NCI-H510A treated with DMSO at 0.1 percent for 48 hours (cell line): ENCODE measurements around the gene RGS19.
A peak's percentile ranks its signal among the peaks of the same experiment; 100 is the strongest.
"Not testable (repeated sequence)": the region's sequence is repeated elsewhere in the genome, so short reads cannot be mapped to it uniquely, and the experiment has no call there.

ENCODE experiments used
- DNase-seq: peaks from one replicate; lab custom pipeline; 2025; lab: John Stamatoyannopoulos, UW

RGS19 gene, protein sequence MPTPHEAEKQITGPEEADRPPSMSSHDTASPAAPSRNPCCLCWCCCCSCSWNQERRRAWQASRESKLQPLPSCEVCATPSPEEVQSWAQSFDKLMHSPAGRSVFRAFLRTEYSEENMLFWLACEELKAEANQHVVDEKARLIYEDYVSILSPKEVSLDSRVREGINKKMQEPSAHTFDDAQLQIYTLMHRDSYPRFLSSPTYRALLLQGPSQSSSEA

DNA sequence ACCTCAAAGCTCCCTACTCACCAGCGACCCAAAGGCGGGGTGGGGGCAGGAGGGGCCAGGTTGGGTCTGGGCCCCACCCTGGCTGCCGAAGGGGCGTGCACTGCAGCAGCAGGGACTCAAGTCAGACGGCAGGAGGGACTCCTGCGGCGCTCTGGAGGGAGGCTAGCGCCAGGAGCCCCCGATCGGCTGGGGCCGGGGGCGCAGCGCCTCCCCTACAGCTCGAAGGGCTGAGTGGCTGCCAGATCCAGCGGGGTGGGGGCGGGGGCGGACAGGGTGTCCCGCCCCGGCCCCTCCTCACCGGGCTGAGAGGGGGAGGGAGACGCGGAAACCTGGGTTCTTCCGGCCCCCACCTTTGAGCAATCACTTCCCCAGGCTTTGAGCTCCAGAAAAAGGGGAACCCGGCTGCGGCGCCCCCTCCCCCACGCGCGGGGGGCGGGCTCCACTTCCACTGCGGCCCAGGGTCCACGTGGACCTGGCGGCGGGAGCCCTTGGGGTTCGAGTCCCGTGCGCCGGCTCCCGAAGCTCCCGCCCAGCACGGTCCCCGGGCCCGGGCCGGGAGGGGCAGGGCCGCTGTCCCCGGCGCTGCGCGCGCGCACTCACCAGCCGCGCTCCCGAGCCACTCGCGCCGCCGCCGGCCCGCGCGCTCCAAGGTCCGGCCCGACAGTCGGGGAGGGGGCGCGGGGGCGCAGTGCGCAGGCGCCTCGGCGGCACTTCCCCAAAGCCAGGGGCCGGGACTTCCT lies at the start of gene RGS19:
Gene RGS19, minus strand, starts transcription at position 246 of the 740 bp plus-strand sequence. CDS start 2,632 bp downstream, outside the sequence.
- peak; percentile 24 for DNase-seq

DNA sequence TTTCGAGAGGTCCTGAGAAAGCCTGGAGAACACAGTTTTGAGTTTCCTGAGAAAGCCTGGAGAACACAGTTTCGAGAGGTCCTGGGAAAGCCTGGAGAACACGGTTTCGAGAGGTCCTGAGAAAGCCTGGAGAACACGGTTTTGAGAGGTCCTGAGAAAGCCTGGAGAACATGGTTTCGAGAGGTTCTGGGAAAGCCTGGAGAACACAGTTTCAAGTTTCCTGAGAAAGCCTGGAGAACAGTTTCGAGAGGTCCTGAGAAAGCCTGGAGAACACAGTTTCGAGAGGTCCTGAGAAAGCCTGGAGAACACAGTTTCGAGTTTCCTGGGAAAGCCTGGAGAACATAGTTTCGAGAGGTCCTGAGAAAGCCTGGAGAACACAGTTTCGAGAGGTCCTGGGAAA lies 44.2 kb upstream of the RGS19 start:
- not testable (repeated sequence) for DNase-seq

DNA sequence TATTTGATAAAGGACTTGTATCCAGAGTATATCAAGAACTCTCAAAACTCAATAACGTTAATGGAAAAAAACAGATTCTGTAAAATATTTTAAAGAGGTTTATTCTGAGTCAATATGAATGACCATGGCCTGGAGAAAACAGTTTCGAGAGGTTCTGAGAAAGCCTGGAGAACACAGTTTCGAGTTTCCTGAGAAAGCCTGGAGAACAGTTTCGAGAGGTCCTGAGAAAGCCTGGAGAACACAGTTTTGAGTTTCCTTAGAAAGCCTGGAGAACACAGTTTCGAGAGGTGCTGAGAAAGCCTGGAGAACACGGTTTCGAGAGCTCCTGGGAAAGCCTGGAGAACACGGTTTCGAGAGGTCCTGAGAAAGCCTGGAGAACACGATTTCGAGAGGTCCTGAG lies 43.6 kb upstream of the RGS19 start:
- DNase-seq = not testable (repeated sequence)

DNA sequence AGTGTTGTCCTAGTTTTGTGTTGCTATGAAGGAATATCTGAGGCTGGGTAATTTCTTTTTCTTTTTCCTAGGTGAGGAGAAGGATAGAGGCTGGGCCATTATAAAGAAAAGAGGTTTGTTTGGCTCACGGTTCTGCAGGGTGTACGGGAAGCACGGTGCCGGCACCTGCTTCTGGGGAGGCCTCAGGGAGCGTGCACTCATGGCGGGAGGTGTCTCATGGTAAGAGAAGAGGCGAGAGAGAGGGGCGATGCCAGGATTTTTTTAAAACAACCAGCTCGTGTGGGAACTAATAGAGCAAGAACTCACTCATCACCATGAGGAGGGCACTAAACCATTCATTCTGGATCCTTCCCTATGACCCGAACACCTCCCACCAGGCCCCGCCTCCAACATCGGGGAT lies 42.3 kb upstream of the RGS19 start:
- DNase-seq = no peak

DNA sequence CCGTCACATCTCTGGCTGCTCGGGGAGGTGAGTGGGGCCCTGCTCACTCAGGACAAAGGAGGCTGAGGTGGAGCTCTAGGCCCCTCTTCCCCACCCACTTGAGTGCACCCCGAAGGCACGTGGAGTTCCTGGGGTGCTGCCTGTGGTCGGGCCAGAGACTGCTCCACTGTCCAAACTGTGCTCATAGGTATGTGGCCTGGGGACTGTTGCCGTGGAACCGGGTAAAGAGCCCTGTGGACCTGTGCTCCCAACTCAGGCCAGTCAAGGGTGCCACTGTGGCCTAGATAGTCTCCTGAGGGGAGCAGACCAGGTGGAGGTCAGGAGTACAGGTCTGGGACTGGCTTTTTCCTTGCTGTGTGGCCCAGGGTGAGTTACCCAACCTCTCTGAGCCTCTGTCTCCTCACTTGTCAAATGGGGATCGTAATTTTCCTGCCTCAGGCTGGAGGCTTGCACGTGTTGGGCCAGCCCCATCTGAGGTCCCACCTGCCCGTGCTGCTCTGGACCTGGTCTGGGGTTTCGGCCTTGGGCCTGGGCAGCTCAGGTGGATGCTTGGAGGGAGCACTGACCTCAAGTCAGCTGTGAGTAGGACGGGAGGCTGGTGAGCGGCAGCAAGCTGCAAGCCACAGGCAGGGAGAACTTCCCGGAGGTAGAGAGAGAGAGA lies 40.5 kb upstream of the RGS19 start:
- DNase-seq = no peak

DNA sequence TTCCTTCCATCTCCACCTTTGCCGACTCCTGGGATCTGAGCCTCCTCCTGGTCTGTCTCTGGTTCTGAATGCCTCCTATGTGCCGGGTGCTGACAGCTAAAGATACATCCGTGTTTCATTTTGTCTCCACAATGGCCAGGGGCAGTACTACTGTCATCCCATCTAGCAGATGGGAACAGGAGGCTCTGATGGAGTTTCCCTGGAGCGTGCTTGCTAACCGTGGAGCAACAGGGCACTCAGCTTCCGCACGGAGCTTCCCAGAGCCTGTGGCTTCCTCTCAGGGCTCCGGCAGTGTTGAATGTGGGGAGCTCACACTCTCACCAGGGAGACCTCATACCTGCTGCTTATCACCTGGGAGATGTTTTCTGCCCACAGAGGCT lies 40.0 kb upstream of the RGS19 start:
- DNase-seq = no peak

DNA sequence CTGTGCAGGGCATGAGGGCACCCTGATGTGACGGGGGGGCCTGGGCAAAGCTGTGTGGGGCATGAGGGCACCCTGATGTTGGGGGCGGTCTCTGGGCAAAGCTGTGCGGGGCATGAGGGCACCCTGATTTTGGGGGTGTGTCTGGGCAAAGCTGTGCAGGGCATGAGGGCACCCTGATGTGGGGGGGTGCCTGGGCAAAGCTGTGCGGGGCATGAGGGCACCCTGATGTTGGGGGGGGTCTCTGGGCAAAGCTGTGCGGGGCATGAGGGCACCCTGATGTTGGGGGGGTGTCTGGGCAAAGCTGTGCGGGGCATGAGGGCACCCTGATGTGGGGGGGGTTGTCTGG lies 38.1 kb upstream of the RGS19 start:
- not testable (repeated sequence) for DNase-seq

DNA sequence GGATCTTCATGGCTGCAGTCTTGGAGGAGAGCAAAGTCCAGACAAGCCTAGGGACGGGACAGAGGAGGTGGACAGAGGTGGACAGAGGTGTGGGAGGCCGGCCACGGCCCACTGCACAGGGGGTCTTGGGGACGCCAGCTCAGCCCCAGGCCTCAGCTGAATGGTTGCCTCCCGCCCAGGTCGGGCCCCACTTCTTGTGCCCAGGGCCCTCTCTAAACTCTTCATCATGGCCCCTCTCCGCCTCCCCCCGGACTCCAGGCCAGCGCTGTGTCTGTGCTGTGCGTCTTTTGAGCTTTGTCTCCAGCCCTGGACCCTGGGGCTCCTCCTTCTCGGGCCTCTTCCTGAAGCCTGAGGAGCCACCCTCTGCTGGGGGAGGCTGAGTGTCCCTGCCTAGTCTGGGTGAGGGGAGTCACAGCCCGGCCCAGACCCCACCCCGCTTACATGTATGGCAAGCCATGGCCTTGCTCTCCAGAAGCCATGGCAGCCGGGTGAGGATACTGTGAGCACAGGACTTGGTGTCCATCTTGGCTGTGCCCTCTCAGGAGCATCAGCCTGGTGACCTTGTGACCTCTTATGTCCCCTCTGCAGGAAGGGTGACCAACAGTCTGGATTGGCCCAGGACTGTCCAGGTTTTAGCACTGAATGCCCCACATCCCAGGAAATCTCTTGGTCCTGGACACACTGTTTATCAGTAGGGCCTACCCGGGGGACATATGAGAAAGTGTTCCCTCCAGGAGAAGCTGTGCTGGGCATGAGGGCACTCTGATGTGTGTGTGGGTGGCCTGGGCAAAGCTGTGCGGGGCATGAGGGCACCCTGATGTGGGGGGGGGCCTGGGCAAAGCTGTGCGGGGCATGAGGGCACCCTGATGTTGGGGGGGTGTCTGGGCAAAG lies 37.5 kb upstream of the RGS19 start:
- DNase-seq = no peak

DNA sequence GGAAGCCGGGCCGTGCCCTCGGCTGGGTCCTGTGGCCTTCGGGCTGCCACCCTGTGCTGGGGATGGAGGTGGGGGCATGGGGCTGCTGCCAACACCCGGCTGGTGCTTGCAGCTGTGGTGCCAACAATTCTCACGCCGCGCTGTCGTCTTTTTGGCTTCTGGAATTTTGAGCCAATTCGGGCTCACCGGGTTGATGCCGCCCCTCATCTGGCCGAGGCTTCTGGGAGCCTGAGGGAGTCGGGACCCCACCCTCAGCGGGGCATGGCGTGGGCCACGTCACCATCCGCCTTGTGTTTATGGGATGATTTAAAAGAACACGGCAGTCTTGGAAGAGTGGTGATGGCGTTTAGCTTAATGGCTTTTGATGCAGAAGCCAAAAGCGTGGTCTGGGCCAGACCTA lies 36.7 kb upstream of the RGS19 start:
- DNase-seq = no peak

DNA sequence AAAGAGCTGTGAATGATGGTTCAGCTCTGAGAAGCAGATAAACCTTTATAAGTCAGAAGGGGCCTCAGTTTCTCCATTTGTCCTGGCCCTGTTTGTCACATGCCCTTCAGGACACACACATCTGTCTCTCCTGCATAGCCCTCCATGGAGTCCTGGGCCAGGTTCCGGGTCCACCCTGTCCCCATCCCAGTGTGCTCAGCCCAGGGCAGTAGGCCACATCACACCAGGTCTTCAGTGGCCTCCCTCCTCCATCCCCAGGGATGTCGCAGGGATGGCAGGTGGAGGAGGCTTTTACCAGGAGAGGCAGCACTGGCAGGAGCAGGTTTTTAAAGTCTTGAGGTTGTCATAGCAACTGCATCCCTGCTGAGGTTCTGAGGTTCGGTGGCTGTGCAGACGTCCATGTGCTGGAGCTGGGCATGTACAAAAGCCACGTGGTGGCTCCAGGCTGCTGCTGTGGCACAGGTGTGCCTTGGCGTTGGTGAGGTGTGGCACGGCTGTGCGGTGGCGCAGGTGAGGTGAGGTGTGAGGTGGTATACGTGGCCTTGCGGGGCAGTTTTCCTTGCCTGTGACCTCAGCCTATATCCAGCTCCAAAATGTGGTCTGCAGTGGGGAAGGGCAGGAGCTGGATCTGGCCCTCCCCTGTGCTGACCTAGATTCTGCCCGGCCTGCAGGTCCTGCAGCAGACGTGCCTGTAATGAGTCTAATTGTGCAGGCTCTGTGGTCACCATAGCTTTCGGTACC lies 36.0 kb upstream of the RGS19 start:
- no peak for DNase-seq

DNA sequence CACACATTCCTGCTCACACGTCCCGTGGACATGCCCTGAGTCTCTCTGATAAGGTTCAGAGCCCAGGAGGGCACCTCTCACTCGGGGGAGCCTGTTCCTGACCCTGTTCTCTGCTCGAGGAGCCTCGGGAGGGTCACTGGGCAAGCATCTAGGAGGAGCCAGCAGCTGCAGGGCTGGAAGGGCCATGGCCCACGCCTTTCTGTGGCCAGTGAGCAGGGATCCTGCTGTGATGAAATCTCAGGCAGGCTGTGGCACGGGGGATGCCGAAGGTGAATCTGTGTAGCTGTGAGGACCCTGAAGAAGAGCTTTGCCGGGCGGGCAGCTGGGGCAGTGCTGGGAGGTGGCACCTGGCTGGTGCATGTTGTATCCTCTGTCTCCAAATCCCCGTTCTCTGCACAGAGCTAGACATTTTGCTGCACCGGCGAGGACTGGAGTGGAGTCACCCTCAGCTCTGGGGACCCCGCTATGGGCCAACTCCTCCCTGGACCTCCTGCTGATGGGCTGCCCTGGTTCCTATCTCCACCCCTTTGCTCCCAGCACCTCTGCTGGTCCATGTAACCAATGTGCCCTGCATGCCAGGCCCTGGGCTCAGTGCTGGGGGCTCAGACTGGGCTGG lies 35.1 kb upstream of the RGS19 start:
- DNase-seq = no peak

DNA sequence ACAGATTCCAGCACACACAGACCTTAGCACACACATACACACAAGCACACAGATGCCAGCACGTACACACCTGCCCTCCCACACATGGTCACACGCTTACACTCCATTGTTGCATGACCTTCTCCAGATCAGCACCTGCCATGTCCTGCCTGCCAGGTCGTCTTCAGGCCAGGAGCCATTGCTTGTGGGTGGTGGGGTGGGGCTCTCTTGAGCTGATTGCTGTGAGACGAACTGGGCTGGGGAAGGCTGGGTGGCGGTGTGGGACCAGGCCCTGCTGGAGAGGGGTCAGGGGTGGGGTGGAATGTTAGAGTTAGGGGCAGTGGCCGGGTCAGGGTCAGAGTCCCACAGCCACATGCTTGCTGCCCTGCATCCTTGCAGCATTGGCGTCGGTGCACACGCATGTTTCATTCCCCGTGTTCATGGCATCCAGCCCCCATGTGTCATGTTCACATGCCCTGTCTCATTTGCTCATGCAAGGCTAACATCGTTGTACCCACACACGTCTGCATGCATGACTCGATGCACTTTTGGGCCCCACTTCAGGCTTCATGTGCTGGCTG lies 34.6 kb upstream of the RGS19 start:
- no peak for DNase-seq

DNA sequence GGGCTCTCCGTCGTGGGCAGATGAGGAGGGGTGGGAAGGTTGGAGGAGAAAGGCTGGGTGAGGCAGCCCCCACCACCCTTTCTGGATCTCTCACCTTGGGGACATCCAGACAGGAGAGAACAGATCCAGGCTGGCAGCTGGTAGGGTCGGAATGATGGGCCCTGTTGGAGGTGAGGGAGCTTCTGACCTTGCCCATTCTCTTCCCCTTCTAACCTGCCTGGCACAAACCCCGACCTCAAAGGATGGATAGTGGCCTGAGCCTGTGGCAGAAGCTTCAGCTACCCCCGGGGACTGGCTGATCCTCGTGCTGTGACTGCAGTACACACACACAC lies 34.1 kb upstream of the RGS19 start:
- DNase-seq = no peak

DNA sequence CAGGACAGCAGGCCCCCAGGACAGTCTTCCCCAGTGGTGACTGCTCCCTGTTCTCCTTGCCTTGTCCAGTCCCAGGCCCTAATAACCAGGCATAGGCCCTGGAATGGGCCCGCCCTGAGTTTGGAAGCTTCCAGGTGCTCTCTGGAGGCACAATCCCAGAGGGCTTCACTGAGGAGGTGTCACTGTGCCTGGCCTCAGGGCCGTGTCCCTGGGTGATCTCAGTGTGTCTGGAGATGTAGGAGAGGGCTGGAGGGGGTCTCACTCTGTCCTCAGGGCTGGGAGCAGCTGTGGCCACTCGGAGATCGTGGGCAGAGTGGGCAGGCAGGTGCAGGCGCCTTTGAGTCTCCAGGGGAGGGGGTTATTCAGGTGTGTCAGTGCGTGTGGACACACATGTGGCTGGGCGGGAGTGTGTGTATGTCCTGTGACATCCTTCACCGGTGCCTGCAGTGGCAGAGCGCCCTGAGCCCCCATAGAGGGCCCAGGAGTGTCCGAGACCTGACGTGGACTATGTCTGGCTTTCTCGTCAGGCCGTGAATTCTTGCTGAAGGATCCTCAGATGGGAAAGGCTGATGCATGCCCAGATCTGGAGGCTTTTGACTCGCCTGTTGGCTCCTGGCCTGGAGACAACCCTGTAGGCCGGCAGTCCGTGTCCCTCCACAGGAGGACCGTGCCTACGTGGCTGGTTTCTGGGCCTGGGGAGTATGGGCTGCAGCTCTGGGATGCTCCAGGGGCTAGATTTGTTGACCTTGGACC lies 33.5 kb upstream of the RGS19 start:
- DNase-seq = no peak

DNA sequence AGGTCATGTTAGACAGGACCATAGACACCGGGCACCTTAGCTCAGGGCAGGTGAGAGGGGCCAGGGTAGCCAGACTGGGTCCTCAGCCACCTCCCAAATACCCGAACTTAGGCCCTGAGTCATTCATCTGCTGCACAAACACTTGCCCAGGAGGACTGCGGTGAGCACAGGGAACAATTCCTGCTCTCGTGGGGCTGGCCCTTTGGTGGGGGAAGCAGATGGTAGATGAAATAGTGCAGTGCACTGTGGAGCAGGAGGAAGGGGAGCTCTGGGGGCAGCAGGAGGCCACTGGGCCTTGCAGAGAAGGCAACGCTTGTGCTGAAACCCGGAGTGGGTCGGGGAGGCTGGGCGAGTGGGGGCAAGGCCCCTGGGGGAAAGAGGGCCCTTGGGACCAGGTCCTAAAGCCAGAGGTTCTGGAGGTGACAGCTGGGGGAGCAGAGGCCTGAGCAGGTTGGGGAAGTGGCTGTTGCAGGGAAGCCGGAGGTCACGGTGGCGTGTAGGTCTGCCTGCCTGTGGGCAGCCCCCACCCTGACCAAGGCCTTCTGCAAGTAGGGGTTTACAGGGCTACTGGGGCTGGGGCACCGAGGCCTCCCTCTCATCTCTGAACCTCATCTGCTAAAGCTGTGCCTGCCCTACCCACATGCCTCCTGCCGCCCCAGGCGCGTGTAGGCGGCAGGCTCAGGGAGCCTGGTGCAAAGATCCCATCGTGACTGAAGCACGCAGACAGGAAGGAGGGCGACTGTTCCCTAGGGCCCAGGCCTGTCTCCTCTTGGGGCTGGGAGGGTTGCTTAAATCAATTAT lies 32.7 kb upstream of the RGS19 start:
- DNase-seq = no peak

DNA sequence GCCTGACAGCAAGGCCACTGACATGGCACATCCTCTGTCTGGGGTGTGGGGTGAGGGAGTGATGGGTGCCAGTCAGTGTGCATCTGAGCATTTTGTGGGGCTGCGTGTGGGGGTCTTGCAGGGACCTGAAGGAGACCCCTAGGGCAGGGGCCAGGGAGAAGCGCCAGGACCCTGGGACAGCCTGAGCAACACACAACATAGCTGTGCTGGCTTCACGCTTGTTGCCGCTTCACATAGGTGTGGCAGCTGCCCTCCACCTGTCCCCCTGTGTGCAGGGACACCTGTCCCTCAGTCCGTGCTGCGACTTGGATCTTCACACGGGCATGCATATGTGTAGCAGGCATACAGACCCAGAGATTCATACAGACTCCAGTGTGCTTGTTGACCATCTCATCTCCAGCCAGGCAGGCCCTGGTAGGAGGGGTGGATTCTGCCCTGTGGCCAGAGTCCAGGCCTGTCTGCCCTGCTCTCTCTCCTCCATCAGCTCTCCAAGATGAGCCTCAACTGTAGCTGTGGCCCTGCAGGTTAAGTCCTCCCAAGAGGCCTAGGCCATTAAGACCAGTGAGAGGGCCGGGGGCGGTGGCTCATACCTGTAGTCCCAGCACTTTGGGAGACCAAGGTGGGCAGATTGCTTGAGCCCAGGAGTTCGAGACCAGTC lies 31.2 kb upstream of the RGS19 start:
- no peak for DNase-seq

DNA sequence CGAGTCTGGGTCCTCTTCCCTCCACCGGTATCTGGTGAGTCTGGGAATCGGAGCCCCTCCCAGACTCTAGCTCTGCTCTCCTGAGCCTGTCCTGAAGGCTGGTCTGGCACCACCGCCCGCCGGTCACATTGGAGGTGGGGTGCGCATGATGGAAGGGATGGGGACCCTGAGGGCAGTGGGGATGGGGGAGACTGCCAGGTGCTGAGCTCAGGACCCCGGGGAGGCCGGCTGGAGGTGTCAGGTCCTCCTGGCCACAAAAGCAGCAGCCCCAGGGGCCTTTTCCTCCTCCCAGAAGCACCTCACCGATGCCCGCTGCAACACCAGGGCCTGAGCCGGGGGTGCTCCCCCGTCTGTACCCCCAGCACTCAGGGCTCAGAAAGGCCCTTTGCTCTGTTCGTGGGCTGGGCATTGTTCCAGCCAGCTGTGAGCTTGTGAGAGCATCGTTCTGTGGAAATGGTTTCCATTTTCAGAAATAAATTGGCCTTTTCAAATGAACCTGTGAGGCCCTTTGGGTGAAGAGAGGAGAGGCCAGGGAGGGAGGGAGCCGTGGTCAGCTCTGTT lies 30.6 kb upstream of the RGS19 start:
- no peak for DNase-seq
